ENCODE data around the gene LSM6. TPM values are rescaled to one million over a fixed set of nuclear protein-coding genes. Genes with fewer than 3 reads are reported as not detected.

LSM6 gene
- total RNA-seq, 2 donors from 2014 or later, result 16.3 to 25.6 TPM

DNA sequence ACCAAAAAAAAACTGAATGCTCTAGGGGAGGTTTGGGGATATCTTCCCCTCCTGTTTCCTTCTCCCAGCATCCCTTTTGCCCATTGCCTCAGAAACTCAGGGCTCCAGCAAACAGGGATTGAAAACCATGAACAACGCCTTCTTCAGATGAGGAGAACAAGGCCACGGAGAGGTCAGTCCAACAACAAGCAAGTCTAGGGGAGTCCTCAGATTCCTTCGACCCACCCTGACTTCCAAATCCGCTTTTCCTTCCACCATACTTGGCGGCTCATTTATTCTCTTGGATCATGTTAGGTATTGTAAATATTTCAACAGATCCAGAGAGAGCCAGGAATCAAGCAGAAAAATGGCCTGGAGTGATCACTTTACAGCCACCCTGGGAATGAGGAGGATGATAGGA lies 60.7 kb downstream of the LSM6 start:
- intact Hi-C loops (cut with DNase I), result no loop called here
- no peak for DNase-seq (ENCODE audit: low spot score)

GRCh38 chr4:146237092-146237491 lies 61.6 kb downstream of the LSM6 start:
- no peak for DNase-seq (ENCODE audit: low spot score)
- intact Hi-C loops (cut with DNase I), result no loop called here

DNA sequence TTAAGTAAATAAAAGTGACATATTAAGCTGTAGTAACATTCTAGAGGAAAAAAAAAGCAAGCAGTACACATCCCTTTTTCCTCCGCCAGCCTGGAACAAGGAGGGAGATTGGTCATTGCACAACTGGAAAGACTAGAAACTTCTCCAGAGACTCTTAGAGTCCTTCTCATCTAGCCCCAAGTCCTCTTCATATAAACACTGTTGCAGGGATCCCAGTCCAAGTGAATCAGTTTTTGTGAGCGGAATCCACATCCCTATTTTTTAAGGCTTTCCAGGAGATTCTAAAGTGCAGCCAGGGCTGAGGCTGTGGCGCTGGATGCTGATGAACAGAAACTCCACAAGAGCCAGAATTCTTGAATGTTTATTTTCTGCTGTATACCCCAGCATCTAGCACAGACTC lies 62.6 kb downstream of the LSM6 start:
- no peak for DNase-seq (ENCODE audit: low spot score)
- intact Hi-C loops (cut with DNase I), result no loop called here

Other genes starting within 250 kb of the LSM6 start
- 10 to 100 TPM; 11.3 to 11.9 TPM for gene ZNF827, start 236.9 kb upstream of the LSM6 start, total RNA-seq
- under 1 TPM in 1 of 2 donors, not detected in 1; 0.28 TPM for gene REELD1, start 38.8 kb downstream of the LSM6 start, total RNA-seq